Heart left ventricle (tissue), 16 donors: Measurements from ENCODE around the gene KCTD15. TPM values are rescaled to one million over a fixed set of nuclear protein-coding genes. Genes with fewer than 3 reads are reported as not detected.
"Not testable (repeated sequence)": the region's sequence is repeated elsewhere in the genome, so short reads cannot be mapped to it uniquely, and the experiment has no call there.

Experiments used
- ATAC-seq, 4 donors: fragments of 200-7000 bp; cut with Tn5 transposase; one replicate each; pipeline ENCODE4 v1.9.1; 2020 to 2022; ENCODE audit warnings: moderate library complexity in 4 of 4, mild to moderate bottlenecking in 3 of 4, moderate number of reproducible peaks in 1 of 4
- DNase-seq, 5 donors: peaks; one replicate each; pipeline ENCODE4 v3.0.0-alpha.2; 2020
- H3K27ac ChIP-seq, 12 donors: fragments of 200-600 bp; sonication (generic) in 4 of 12; one replicate each; pipeline versions ENCODE4 v1.5.0 to v1.8.0; 2016 to 2022; ENCODE audit warnings: mild to moderate bottlenecking in 2 of 12
- H3K27me3 ChIP-seq, 9 donors: fragments of 200-600 bp; sonication (generic) in 2 of 9; one replicate each; pipeline versions ENCODE4 v1.5.1 to v1.8.0; 2016 to 2022; ENCODE audit warnings: mild to moderate bottlenecking in 3 of 9
- H3K36me3 ChIP-seq, 9 donors: fragments of 200-600 bp; sonication (generic) in 2 of 9; one replicate each; pipeline versions ENCODE4 v1.5.0 to v1.8.0; 2018 to 2022; ENCODE audit warnings: mild to moderate bottlenecking in 2 of 9
- H3K4me1 ChIP-seq, 12 donors: fragments of 200-600 bp; sonication (generic) in 4 of 12; one replicate each; pipeline versions ENCODE4 v1.5.0 to v1.8.0; 2016 to 2022; ENCODE audit warnings: mild to moderate bottlenecking in 3 of 12
- H3K4me3 ChIP-seq, 12 donors: fragments of 200-600 bp; sonication (generic) in 4 of 12; one replicate each; pipeline versions ENCODE4 v1.5.0 to v1.8.0; 2017 to 2022; ENCODE audit warnings: mild to moderate bottlenecking in 9 of 12, moderate library complexity in 4 of 12
- H3K9me3 ChIP-seq, 12 donors: fragments of 200-600 bp; sonication (generic) in 4 of 12; one replicate each; pipeline versions ENCODE4 v1.5.0 to v1.8.0; 2016 to 2022; ENCODE audit warnings: mild to moderate bottlenecking in 1 of 12
- POLR2A ChIP-seq, 2 donors: fragments of 450-650 bp; IDR thresholded peaks; one replicate each; pipeline ENCODE4 v1.6.1; 2017; ENCODE audit warnings: antibody characterized with exemption in 2 of 2, mild to moderate bottlenecking in 2 of 2, moderate library complexity in 2 of 2
- WGBS, 4 donors: extraction: QIAGEN DNeasy Blood & Tissue Kit in 2 of 4; methylation state at CpG; one replicate each; pipeline versions ENCODE4 v1.1.5 to v1.1.7; 2013 to 2018; 5-methylcytosine and 5-hydroxymethylcytosine counted together
- intact Hi-C, 10 donors: fragments of 100-400 bp; cut with DNase I; formaldehyde crosslinking; loops; one replicate each; pipeline versions ENCODE4 v1.11.1 to v1.14.2; 2022
- polyA plus RNA-seq, 2 donors: library from polyadenylated mRNA; stranded (reverse); fragments of 200-250 nt; gene quantifications; one replicate each; pipeline ENCODE4 v1.2.3, GENCODE V29; 2013
- total RNA-seq, 9 donors: library from RNA; depleted of rRNA in 2 of 9; stranded (reverse); fragments of >200 nt in 2 of 9; fragmentation: NEBNext Ultra II Directional in 3 of 9; extraction: Animal tissue kit (Norgen Biotek cat#: 25700) in 3 of 9; gene quantifications; one replicate each; pipeline versions ENCODE4 v1.1.0 to v1.2.4, GENCODE V29; 2016 to 2023
- TF ChIP-seq, protein P1 (sequence below), 12 donors: fragments of 200-600 bp; sonication (generic) in 4 of 12; IDR thresholded peaks; one replicate each; pipeline versions ENCODE4 v1.5.0 to v1.8.0; 2018 to 2022; ENCODE audit warnings: antibody characterized with exemption in 12 of 12, mild to moderate bottlenecking in 5 of 12
- donor health status: ischemic (EF 13 %, LVEDD 7.1; RV severe dilation, severe dysfunction).
- donor health status: healthy with polysubstance abuse.
- donor health status: DM: no; HTN: yes; CAD: no.
- donor health status: DM: no; HTN: no; CAD: no.
- donor health status: ischemic (EF 25% LVEDD 6.9; RV normal size, moderate dysfunction).
- donor health status: ischemic (EF 25% LVEDD 5.7; RV mildly dilated, moderate dysfunction).
- donor health status: healthy.
- donor health status: DM: yes; HTN: yes; CAD: no.
- donor health status: ischemic (EF 35%, LVEDD 5.7; RV mildly dilated, moderate dysfunction).
- donor health status: nonischemic (EF 11% LVEDD 7.7; RV severe dilation, severe dysfunction).
- donor health status: DM: yes; HTN: yes; CAD: no.
- donor health status: PGD.
- donor health status: ischemic (EF 29% LVEDD 5.4; RV normal size, mild dysfunction).
- donor health status: nonischemic (EF 23%, LVEDD 6.1; RV moderate dilation, normal function).

KCTD15 gene
- total and polyA plus RNA-seq, 11 donors, result 5.4 to 36.9 (median 9.8) TPM

GRCh38 chr19:33815380-33816340, 19.0 kb downstream of the KCTD15 start:
- Histone ChIP-seq H3K4me3 (no peak overlapping the region), H3K27ac (peak overlapping the region in 2 of 12 donors; percentile 72), H3K9me3 (no peaks in the 10 kb centered on the region), H3K27me3 (no peaks in the 10 kb centered on the region), H3K4me1 (peaks cover 0 to 48% (median 20%) of the 10 kb centered on the region in 12 donors), H3K36me3 (peaks cover 0 to 31% (median 26%) of the 10 kb centered on the region in 9 donors)
- ATAC-seq, result no peak
- WGBS, 4 donors, result 82 to 87% (median 84%) methylated on average over 15 of the region's 15 CpGs
- peak in 2 of 5 donors; percentile 22 to 28 for DNase-seq
- TF ChIP-seq, protein P1, sequence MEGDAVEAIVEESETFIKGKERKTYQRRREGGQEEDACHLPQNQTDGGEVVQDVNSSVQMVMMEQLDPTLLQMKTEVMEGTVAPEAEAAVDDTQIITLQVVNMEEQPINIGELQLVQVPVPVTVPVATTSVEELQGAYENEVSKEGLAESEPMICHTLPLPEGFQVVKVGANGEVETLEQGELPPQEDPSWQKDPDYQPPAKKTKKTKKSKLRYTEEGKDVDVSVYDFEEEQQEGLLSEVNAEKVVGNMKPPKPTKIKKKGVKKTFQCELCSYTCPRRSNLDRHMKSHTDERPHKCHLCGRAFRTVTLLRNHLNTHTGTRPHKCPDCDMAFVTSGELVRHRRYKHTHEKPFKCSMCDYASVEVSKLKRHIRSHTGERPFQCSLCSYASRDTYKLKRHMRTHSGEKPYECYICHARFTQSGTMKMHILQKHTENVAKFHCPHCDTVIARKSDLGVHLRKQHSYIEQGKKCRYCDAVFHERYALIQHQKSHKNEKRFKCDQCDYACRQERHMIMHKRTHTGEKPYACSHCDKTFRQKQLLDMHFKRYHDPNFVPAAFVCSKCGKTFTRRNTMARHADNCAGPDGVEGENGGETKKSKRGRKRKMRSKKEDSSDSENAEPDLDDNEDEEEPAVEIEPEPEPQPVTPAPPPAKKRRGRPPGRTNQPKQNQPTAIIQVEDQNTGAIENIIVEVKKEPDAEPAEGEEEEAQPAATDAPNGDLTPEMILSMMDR (IDR thresholded peaks at IDR 0.05), result no peak
- no peak for TF ChIP-seq POLR2A (IDR thresholded peaks at IDR 0.05)
- intact Hi-C loops, result no loop called here

DNA sequence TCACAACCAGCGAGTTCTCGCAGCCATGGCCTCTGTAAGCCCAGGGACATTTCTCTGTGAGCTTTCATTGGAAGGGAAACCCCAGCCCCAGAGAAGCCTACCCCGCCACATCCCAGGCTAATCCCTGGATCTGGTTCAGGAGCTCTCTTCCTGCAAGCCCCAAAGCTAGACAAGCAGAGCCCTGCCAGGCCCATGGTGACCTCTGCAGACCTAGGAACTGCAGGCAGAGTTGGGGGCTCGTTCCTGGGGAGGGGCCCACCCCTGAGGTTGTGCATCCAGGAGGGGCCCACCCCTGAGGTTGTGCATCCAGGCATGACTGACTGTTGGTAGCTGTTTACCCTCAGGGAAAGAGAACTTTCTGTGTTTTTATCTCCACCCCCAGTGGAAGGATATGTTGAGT, 21.7 kb downstream of the KCTD15 start:
- H3K4me1 ChIP-seq, result peaks cover 0 to 56% (median 25%) of the 10 kb centered on the region in 12 donors
- no peak for ATAC-seq

DNA sequence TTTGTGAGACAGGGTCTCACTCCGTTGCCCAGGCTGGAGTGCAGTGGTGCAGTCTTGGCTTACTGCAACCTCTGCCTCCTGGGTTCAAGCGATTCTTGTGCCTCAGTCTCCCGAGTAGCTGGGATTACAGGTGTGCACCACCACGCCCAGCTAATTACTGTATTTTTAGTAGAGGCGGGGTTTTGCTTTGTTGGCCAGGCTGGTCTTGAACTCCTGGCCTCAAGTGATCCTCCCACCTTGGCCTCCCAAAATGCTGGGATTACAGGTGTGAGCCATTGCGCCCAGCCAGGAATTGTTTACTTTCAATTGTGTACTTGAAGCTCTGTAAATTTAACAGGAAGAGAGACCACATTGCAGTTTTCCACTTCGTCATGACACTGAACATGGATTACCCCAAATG, 22.4 kb downstream of the KCTD15 start:
- not testable (repeated sequence) for H3K27me3 ChIP-seq, H3K4me3 ChIP-seq, ATAC-seq, H3K36me3 ChIP-seq, H3K9me3 ChIP-seq
- peak overlapping the region; percentile 77 to 96 (median 84) for H3K27ac ChIP-seq
- 90 to 94% (median 94%) methylated on average over 7 of the region's 7 CpGs for WGBS, 4 donors
- peak in 1 of 5 donors; percentile 7 for DNase-seq
- intact Hi-C loops, result loop anchor here in 1 of 10 donors (2.0 kb wide), 1 partner anchor 20 kb away; no protein-coding TSS in a partner anchor
- H3K4me1 ChIP-seq, result peaks cover 0 to 56% (median 25%) of the 10 kb centered on the region in 12 donors

More for the DNA sequence above, 21.7 kb downstream of the KCTD15 start:
- intact Hi-C loops, result loop anchor here in 1 of 10 donors (2.0 kb wide), 1 partner anchor 20 kb away; no protein-coding TSS in a partner anchor
- no peaks in the 10 kb centered on the region for H3K27me3 ChIP-seq
- H3K4me3 ChIP-seq, result no peak overlapping the region
- H3K27ac ChIP-seq, result no peak overlapping the region
- TF ChIP-seq POLR2A (IDR thresholded peaks at IDR 0.05), result no peak
- TF ChIP-seq, protein P1 (IDR thresholded peaks at IDR 0.05), result no peak
- WGBS, 4 donors, result 93 to 100% (median 95%) methylated on average over 3 to 4 of the region's 4 CpGs
- peak in 2 of 5 donors; percentile 7 to 14 for DNase-seq
- peaks cover 0 to 7% (median 0%) of the 10 kb centered on the region in 12 donors for H3K9me3 ChIP-seq
- H3K36me3 ChIP-seq, result peaks cover 0 to 10% (median 0%) of the 10 kb centered on the region in 9 donors

GRCh38 chr19:33819506-33819879, 22.8 kb downstream of the KCTD15 start:
- H3K4me1 ChIP-seq, result peaks cover 0 to 56% (median 25%) of the 10 kb centered on the region in 12 donors
- H3K27ac ChIP-seq, result peak overlapping the region; percentile 77 to 96 (median 84)
- H3K27me3 ChIP-seq, result no peaks in the 10 kb centered on the region
- peaks cover 0 to 7% (median 0%) of the 10 kb centered on the region in 12 donors for H3K9me3 ChIP-seq
- WGBS, 4 donors, result 45 to 57% (median 46%) methylated on average over 6 to 10 of the region's 10 CpGs
- H3K4me3 ChIP-seq, result peak overlapping the region; percentile 4 to 63 (median 50)
- H3K36me3 ChIP-seq, result no peaks in the 10 kb centered on the region
- no peak for DNase-seq
- no peak for TF ChIP-seq POLR2A (IDR thresholded peaks at IDR 0.05)
- TF ChIP-seq, protein P1 (IDR thresholded peaks at IDR 0.05), result no peak
- no peak for ATAC-seq
- intact Hi-C loops, result loop anchor here in 1 of 10 donors (2.0 kb wide), 1 partner anchor 21 kb away; no protein-coding TSS in a partner anchor
